ENCODE measurements around the gene SPEN.

DNA sequence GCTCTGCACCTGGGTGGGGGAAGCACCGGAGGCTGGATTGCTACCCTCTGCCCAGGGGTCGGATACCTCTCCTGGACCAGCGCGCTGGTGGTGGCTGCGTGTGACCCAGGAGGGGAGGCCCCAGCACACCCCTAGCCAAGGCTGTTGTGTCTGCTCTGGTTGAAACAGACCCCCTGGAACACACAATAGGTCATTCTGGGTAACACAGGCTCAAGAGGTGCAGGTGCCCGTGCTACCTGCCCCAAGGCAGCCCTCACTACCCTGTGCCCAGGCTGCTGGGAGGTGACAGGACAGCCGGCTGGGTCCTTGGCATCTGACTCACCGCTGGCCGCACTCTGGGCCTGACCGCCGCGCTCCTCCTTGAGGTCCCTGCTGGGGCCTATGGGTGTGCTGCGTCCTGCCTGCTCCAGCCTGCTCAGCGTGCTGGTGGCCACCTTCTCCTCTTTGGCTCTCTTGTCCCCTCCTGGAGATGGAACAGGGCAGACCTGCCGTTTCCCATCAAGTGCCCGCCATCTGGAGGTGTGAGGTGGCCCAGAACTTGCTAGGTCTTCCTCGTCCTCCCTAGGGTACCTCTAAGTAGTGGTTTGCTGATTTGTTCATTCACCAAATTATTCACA lies 98.4 kb downstream of the SPEN start:
- no peak for TF ChIP-seq RBBP5 (conservative IDR thresholded peaks at IDR 0.05)
- TF ChIP-seq, protein P1, sequence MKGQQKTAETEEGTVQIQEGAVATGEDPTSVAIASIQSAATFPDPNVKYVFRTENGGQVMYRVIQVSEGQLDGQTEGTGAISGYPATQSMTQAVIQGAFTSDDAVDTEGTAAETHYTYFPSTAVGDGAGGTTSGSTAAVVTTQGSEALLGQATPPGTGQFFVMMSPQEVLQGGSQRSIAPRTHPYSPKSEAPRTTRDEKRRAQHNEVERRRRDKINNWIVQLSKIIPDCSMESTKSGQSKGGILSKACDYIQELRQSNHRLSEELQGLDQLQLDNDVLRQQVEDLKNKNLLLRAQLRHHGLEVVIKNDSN (IDR thresholded peaks at IDR 0.05; ENCODE audit: borderline replicate concordance, extremely low read length, insufficient read depth, low read depth, low read length): no peak
- no peak for TF ChIP-seq NFYB (IDR thresholded peaks at IDR 0.05; ENCODE audit: insufficient read depth, low read depth, low read length)
- no peak for TF ChIP-seq ZNF384 (IDR thresholded peaks at IDR 0.05; ENCODE audit: borderline replicate concordance, low read depth, low read length)
- TF ChIP-seq CBX5 (IDR thresholded peaks at IDR 0.05; ENCODE audit: low read depth): no peak
- no peak for TF ChIP-seq MEF2A (IDR thresholded peaks at IDR 0.05; ENCODE audit: insufficient read depth, low read depth, low read length)
- no peak for TF ChIP-seq BACH1 (IDR thresholded peaks at IDR 0.05; ENCODE audit: borderline replicate concordance)
- TF ChIP-seq KDM1A (IDR thresholded peaks at IDR 0.05; ENCODE audit: borderline replicate concordance): no peak
- TF ChIP-seq, protein P2, sequence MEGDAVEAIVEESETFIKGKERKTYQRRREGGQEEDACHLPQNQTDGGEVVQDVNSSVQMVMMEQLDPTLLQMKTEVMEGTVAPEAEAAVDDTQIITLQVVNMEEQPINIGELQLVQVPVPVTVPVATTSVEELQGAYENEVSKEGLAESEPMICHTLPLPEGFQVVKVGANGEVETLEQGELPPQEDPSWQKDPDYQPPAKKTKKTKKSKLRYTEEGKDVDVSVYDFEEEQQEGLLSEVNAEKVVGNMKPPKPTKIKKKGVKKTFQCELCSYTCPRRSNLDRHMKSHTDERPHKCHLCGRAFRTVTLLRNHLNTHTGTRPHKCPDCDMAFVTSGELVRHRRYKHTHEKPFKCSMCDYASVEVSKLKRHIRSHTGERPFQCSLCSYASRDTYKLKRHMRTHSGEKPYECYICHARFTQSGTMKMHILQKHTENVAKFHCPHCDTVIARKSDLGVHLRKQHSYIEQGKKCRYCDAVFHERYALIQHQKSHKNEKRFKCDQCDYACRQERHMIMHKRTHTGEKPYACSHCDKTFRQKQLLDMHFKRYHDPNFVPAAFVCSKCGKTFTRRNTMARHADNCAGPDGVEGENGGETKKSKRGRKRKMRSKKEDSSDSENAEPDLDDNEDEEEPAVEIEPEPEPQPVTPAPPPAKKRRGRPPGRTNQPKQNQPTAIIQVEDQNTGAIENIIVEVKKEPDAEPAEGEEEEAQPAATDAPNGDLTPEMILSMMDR (IDR thresholded peaks at IDR 0.05 in 2 of 3, conservative IDR thresholded peaks at IDR 0.05 in 1 of 3; ENCODE audit: control insufficient read depth in 2 of 3, extremely low read depth in 1 of 3, insufficient read depth in 1 of 3, low read depth in 3 of 3, low read length in 3 of 3): no peak
- no peak for TF ChIP-seq RFX5 (IDR thresholded peaks at IDR 0.05; ENCODE audit: low read depth, low read length)
- TF ChIP-seq GATAD2B (conservative IDR thresholded peaks at IDR 0.05; ENCODE audit: low read depth): no peak
